HUES6 (cell line): ENCODE data around the gene PRKG1.
"Not testable (repeated sequence)": the region's sequence is repeated elsewhere in the genome, so short reads cannot be mapped to it uniquely, and the experiment has no call there.

Experiments used
- H3K27ac ChIP-seq: 2 replicates; pipeline ENCODE4 v1.7.0; 2013; ENCODE audit warnings: low read depth, mild to moderate bottlenecking, low read length, inconsistent platforms
- H3K27me3 ChIP-seq: 2 replicates; pipeline ENCODE4 v1.6.1; 2013; ENCODE audit warnings: low read length; ENCODE audit not compliant: control insufficient read depth, insufficient read depth
- H3K36me3 ChIP-seq: 2 replicates; pipeline ENCODE4 v1.6.1; 2013; ENCODE audit warnings: low read length; ENCODE audit not compliant: control insufficient read depth, insufficient read depth
- H3K4me1 ChIP-seq: 2 replicates; pipeline ENCODE4 v1.6.1; 2013; ENCODE audit warnings: low read length; ENCODE audit not compliant: control insufficient read depth, insufficient read depth
- H3K4me3 ChIP-seq: 2 replicates; pipeline ENCODE4 v1.5.1; 2013; ENCODE audit warnings: low read depth, low read length
- H3K9ac ChIP-seq: one replicate; pipeline ENCODE4 v1.6.1; 2013; ENCODE audit warnings: mild to moderate bottlenecking, low read length
- H3K9me3 ChIP-seq: 2 replicates; pipeline ENCODE4 v1.6.1; 2013; ENCODE audit warnings: low read depth, low read length; ENCODE audit not compliant: control insufficient read depth, insufficient read depth

Gene PRKG1

DNA sequence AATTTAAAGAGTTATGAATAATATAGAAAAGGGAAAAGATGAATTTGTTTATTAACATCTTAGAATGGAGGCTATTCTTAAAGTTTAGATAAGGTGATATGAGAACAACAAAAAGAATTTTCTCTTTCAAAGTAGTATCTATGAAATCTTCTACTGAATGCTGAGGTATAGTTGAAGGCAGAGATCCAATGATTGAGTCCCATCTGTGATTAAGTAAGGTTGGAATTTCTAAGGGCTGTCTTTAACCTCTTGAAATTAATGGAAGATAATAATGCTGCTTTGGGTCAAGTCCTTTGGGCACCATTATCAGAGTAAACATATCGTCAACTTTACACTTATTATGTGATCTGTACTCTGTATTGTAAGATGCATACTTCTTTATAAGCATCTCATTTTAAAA lies 307.9 kb downstream of the PRKG1 start:
- Histone ChIP-seq H3K27me3 (no peaks in the 10 kb centered on the region), H3K9me3 (no peaks in the 10 kb centered on the region), H3K4me1 (peaks cover 5% of the 10 kb centered on the region; the same call in 1 of the 2 replicates), H3K27ac (no peak overlapping the region), H3K36me3 (no peaks in the 10 kb centered on the region), H3K4me3 (no peak overlapping the region), H3K9ac (no peak overlapping the region)

- H3K27me3 ChIP-seq = no peaks in the 10 kb centered on the region
- H3K4me1 ChIP-seq = no peaks in the 10 kb centered on the region
- H3K9ac ChIP-seq = no peak overlapping the region
- no peaks in the 10 kb centered on the region for H3K9me3 ChIP-seq
- no peak overlapping the region for H3K27ac ChIP-seq
- H3K36me3 ChIP-seq = no peaks in the 10 kb centered on the region
- no peak overlapping the region for H3K4me3 ChIP-seq
Observed at GRCh38 chr10:51384971-51385370, 310.7 kb downstream of the PRKG1 start.

DNA sequence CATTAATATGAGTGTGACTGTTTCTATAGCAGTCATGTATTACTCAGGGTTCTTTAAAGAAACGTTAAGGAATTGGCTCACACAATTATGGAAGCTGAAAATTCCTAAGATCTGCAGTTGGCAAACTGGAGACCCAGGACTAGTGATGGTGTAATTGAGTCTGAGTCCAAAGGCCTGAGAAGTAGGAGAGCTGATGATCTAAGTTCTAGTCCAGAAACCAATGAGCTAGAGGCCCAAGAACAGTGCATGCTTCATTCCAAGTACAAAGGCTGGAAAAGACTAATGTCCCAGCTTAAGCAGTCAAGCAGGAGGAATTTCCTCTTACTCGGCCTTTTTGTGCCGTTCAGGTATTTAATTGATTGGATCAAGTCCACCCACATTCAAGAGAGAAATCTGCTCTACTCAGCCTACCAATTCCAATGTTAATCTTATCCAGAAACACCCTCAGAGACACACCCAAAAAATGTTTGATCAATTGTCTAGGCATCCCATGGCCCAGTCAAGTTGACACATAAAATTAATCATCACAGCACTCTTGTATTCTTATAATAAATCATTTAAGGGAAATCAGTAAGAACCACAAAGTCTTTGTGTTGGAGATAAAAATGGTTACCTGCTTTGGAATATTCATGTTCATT lies 312.1 kb downstream of the PRKG1 start:
- H3K9me3 ChIP-seq = no peaks in the 10 kb centered on the region
- H3K27ac ChIP-seq = no peak overlapping the region
- no peaks in the 10 kb centered on the region for H3K36me3 ChIP-seq
- H3K4me1 ChIP-seq = no peaks in the 10 kb centered on the region
- no peak overlapping the region for H3K4me3 ChIP-seq
- H3K9ac ChIP-seq = no peak overlapping the region
- no peaks in the 10 kb centered on the region for H3K27me3 ChIP-seq

DNA sequence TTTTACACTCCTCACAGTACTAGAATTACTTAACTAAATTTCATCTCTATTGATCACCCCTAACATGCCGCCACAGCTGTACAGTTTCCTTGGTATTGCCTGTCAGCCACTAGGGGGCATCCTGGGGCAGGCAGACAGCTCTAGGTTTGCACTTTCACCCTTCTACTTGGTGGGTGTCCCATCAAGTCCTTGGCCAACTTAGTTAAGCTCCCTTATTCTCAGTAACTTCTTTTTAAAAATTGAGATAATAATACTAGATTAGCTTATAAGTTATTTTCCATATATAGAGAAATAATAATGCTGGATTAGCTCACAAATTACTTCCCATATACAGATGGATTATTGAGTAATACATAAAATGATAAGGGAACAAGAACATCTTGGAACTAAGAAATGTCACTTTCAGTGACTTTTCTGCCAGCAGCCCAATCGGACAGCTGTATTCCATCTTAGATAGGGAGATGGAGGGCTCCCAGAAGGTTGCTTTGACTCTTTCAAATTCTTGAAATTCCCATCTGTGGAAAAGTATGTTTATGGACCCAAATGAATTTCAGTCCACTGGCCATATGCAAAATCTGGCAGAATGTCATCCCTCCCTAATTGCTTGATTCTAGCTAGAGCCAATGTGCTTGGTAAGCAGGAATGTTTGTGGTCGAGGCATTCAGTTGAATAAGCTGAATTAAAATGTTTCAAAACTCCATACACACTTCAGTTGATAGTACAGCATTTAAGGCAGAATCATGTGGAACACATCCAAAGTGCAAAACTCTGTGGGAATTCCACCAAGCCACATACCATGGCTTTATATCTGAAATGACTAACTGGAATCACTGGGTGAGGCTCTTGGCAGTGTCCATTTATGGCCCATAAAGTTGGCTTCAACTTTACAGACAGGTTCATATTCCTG lies 315.4 kb downstream of the PRKG1 start:
- Histone ChIP-seq H3K36me3 (no peaks in the 10 kb centered on the region), H3K4me1 (no peaks in the 10 kb centered on the region), H3K27ac (no peak overlapping the region), H3K9ac (no peak overlapping the region), H3K27me3 (no peaks in the 10 kb centered on the region), H3K9me3 (no peaks in the 10 kb centered on the region), H3K4me3 (no peak overlapping the region)

GRCh38 chr10:51393006-51393405 lies 318.7 kb downstream of the PRKG1 start:
- not testable (repeated sequence) for H3K27me3 ChIP-seq, H3K9me3 ChIP-seq, H3K27ac ChIP-seq, H3K9ac ChIP-seq, H3K4me3 ChIP-seq, H3K36me3 ChIP-seq, H3K4me1 ChIP-seq

DNA sequence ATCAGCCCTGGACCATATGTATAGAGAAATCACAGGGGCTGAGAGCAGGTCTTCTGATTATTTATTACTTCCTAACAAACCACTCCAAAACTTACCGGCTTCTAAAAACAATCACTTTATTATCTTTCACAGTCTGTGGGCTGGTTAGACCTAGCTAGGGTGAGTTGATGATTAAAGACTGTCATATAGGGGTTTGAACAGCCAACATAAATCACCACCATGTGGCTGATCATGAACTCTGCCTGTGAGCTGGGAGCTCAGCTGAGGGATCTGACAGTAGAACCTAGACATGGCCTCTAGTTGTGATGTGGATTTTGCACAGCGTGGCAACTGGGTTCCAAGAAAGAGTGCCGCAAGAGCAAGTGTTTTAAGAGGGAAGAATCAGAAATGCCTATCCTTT lies 319.8 kb downstream of the PRKG1 start:
- Histone ChIP-seq H3K36me3 (no peaks in the 10 kb centered on the region), H3K4me1 (no peaks in the 10 kb centered on the region), H3K4me3 (no peak overlapping the region), H3K9ac (no peak overlapping the region), H3K27me3 (no peaks in the 10 kb centered on the region), H3K27ac (no peak overlapping the region), H3K9me3 (no peaks in the 10 kb centered on the region)

- Histone ChIP-seq H3K4me3 (no peak overlapping the region), H3K9ac (no peak overlapping the region), H3K27me3 (no peaks in the 10 kb centered on the region), H3K36me3 (no peaks in the 10 kb centered on the region), H3K9me3 (no peaks in the 10 kb centered on the region), H3K27ac (no peak overlapping the region), H3K4me1 (no peaks in the 10 kb centered on the region)
Observed at GRCh38 chr10:51397244-51397643, 323.0 kb downstream of the PRKG1 start.

DNA sequence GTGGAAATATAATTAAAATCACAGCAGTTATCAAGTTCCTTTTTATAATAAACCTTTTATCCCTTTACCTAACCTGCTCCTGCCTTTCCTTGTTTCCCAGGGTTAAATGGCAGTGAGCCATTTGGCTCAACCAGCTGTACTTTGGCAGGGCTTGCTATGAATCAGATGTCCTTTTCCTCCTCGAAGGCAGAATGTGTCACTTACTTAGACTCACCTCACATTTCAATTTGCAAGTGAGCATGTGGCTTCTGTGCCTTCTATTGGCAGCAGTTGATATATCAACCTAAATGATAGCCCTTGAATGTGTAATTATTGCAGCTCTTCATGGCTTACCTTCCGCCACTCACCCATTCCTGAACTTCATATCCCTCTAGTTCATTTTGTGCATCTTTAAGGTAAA lies 323.4 kb downstream of the PRKG1 start:
- H3K4me3 ChIP-seq = no peak overlapping the region
- no peak overlapping the region for H3K27ac ChIP-seq
- no peaks in the 10 kb centered on the region for H3K4me1 ChIP-seq
- no peaks in the 10 kb centered on the region for H3K36me3 ChIP-seq
- no peaks in the 10 kb centered on the region for H3K9me3 ChIP-seq
- no peaks in the 10 kb centered on the region for H3K27me3 ChIP-seq
- no peak overlapping the region for H3K9ac ChIP-seq

- Histone ChIP-seq H3K4me1 (no peaks in the 10 kb centered on the region), H3K4me3 (no peak overlapping the region), H3K9me3 (no peaks in the 10 kb centered on the region), H3K36me3 (no peaks in the 10 kb centered on the region), H3K27me3 (no peaks in the 10 kb centered on the region), H3K27ac (no peak overlapping the region), H3K9ac (no peak overlapping the region)
Observed at GRCh38 chr10:51399840-51400239, 325.6 kb downstream of the PRKG1 start.

DNA sequence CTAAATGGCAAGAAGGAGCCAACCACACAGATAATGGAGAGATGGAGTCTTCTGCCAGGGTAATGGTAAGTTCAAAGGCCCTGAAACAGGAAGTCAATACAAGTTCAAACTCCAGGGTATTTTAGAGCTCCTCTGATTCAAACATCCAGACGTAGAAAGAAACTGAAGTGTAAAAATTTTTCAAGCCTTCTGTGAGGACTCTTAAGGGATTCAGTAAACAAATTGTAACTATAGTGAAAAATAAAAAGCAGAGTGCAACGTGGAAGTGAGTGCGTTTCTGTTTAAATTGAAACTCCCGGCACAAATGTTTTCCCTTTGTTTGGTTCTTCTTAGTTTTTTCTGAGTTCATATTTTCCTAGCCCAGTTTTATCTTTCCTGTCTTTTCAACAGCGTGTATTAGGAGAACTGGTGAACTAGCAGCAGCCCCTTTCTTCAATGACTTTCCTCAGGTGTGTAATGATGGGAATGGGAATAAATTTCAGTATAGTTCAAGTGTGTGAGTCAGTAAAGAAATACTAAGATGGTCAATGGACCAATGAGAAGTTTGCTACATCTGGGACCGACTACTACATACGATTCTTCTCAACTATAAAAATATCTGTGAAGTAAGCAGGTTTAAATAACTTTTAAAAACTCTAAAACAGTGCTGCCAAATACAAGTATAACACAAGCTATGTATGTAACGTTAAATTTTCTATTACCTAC lies 326.3 kb downstream of the PRKG1 start:
- Histone ChIP-seq H3K9ac (no peak overlapping the region), H3K27ac (no peak overlapping the region), H3K9me3 (no peaks in the 10 kb centered on the region), H3K4me3 (no peak overlapping the region), H3K4me1 (0 out of 2 replicates have a peak, but pooled peaks cover under 1% of the 10 kb centered on the region), H3K27me3 (no peaks in the 10 kb centered on the region), H3K36me3 (no peaks in the 10 kb centered on the region)

DNA sequence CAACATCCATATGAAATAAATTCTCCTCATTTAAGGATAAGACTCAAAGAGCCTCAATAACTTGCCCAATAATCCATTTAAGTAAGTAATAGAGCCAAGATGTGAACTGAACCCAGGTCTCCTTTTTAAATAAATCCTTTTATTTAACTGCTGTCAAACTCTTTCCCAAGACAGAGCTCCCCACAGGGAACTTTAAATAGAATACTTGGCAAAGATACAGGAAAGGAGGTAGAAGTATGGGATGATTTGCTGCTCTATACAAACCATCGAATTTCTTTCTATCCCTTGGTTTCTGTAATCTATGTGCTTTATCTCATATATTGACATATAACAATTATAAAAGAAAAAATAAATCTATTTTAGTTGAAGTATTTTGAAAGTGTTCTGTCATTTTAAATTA lies 329.2 kb downstream of the PRKG1 start:
- no peaks in the 10 kb centered on the region for H3K9me3 ChIP-seq
- no peak overlapping the region for H3K4me3 ChIP-seq
- no peak overlapping the region for H3K9ac ChIP-seq
- no peaks in the 10 kb centered on the region for H3K27me3 ChIP-seq
- no peaks in the 10 kb centered on the region for H3K36me3 ChIP-seq
- 0 out of 2 replicates have a peak, but pooled peaks cover 4% of the 10 kb centered on the region for H3K4me1 ChIP-seq
- no peak overlapping the region for H3K27ac ChIP-seq
